Head of caudate nucleus (tissue), 42 donors: ENCODE data around the gene PI4K2B.
"Not testable (repeated sequence)": the region's sequence is repeated elsewhere in the genome, so short reads cannot be mapped to it uniquely, and the experiment has no call there.

Experiments used
- DNase-seq, 42 donors: peaks; one replicate each; pipeline versions ENCODE4 v3.0.0 to v3.0.0-alpha.2; 2020 to 2021; ENCODE audit warnings: mixed read lengths in 7 of 42
- intact Hi-C: fragments of 100-400 bp; cut with DNase I; formaldehyde crosslinking; loops from one replicate; pipeline ENCODE4 v1.15.0; 2022

The PI4K2B gene

GRCh38 chr4:25233737-25234389, at the start of gene PI4K2B:
TSS of gene PI4K2B (plus strand) at chr4:25234033. CDS start at chr4:25234164, 131 bp downstream.
- intact Hi-C loops: loop anchor here (5.0 kb wide), 2 partner anchors 72 to 78 kb away; partner anchors contain the start of genes SEPSECS and ZCCHC4
- peak; percentile 11 to 88 (median 78) for DNase-seq

- intact Hi-C loops: loop anchor here (10.0 kb wide), 1 partner anchor 181 kb away; no protein-coding TSS in a partner anchor
- no peak for DNase-seq
Measured at GRCh38 chr4:25184056-25184455, 49.8 kb upstream of the PI4K2B start.

GRCh38 chr4:25190407-25190806, 43.4 kb upstream of the PI4K2B start:
- intact Hi-C loops: no loop called here
- no peak for DNase-seq

- intact Hi-C loops: no loop called here
- DNase-seq: no peak
Measured at GRCh38 chr4:25198713-25199112, 35.1 kb upstream of the PI4K2B start.

DNA sequence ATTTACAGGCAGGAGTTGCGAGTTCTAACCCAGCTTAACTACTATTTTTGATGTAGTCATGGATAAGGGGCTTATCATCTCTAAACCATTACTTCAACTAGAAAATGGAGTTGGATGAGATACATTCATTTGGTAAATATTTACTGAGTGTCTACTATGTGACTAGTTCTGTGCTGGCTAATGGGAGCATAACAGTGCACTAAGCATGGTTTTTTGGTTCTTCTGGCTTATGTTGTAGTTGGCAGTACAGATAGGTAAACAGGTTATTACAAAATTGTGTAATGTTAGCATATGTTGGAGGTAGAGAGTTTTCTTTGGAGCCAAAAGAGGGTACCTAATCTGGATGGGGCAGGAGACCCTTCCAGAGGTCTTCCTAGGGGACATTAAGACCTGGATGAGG, 25.8 kb upstream of the PI4K2B start:
- intact Hi-C loops: no loop called here
- no peak for DNase-seq

DNA sequence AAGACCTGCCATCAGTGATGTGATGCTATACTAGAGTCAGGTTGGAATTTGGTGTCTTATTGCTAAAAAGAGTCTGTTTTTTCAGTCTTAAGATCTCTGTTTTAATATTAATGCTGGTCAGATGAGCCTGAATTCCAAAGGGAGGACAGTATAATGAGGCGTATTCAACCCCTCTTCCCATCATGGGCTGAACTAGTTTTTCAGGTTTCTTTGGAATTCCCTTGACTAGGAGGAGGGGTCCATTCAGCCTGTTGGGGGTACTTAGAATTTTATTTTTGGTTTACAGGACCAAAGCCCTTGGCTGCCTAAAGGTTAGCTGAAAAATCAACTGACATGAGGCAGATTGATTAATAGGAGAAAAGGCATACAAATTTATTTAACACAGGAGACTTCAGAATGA, 24.1 kb upstream of the PI4K2B start:
- intact Hi-C loops: no loop called here
- DNase-seq: no peak

DNA sequence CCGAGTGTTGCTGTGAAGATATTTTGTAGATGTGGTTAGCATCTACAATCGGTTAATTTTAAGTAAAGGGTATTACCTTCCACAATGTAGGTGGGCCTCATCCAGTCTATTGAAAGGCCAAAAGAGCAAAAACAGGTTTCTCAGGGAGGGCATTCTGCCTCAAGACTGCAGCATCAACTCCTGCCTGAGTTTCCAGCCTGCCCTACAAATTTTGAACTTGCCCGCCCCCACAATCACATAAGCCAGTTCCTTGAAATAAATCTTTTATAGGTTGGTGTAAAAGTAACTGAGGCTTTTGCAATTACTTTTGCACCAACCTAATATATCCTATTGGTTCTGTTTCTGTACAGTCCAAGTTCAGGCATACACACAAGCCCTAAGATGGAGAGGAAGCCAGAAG, 22.1 kb upstream of the PI4K2B start:
- DNase-seq: peak in 19 of 42 donors; percentile 7 to 65 (median 24)
- intact Hi-C loops: no loop called here

DNA sequence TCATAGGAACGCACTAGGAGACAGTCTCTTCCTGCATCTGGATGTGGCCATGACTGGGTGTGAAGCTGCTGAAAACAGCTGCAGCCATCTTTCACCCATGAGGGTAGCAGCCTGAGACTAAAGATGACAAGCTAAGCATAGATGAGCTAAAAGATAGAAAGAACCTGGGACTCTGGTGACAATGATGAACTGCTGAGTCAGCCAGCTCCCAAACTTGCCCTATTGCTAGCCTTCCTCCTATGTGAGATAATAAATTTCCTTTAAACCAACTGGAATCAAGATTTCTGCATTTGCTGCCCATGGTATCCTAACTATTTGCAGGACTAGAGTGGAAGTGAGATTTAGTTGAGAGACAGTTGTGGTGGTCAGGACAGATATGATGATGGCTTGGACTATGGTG, 21.0 kb upstream of the PI4K2B start:
- intact Hi-C loops: no loop called here
- no peak for DNase-seq

DNA sequence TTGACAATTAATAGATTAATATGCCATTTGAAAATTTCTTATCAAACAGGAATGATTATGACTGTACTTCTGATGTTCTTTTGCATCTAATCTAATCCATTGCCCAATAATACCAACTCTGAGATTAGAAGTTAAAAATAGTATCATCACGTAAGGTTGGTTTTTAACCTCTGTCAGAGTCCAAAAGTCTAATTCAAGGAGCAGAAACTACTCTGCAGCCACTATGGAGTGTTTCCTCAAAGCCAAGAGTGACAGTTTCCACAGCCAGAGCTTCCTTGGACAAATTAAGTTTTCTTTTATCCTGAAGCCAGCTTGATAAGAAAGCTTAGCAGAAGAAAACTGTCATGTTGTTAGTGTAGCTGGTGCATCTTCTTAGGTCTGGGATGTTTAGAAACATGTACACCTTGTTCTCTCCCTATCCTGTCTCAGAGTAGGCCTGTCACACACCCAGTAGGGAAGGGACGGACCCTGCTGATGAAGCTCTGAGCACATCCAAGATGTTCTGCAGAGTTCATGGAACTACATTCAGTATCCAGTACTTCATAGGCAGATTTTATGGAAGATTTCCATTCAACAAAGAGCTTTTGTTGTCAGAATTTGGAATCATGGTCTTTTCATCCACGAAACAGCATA, 20.4 kb upstream of the PI4K2B start:
- DNase-seq: no peak
- intact Hi-C loops: no loop called here

DNA sequence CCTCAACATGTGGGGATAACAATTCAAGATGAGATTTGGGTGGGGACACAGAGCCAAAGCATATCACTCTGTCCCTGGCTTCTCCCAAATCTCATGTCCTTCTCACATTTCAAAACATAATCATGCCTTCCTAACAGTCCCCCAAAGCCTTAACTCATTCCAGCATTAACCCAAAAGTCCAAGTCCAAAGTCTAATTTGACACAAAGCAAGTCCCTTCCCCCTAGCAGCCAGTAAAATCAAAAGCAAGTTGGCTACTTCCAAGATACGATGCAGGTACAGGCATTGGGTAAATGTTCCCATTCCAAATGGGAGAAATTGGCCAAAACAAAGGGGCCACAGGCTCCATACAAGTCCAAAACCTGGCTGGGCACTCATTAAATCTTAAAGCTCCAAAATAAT, 19.1 kb upstream of the PI4K2B start:
- DNase-seq, intact Hi-C loops: not testable (repeated sequence)

DNA sequence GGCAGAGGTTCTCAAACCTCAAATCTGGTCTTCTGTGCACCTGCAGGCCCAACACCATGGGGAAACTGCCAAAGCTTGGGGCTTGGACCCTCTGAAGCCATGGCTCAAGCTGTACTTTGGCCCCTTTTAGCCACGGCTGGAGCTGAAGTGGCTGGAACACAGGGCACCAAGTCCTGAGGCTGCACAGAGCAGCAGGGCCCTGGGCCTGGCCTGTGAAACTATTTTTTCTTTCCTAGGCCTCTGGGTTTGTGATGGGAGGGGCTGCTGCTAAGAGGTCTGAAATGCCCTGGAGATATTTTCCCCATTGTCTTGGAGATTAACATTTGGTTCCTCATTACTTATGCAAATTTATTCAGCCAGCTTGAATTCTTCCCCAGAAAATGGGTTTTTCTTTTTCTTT, 18.3 kb upstream of the PI4K2B start:
- intact Hi-C loops: no loop called here
- DNase-seq: no peak

DNA sequence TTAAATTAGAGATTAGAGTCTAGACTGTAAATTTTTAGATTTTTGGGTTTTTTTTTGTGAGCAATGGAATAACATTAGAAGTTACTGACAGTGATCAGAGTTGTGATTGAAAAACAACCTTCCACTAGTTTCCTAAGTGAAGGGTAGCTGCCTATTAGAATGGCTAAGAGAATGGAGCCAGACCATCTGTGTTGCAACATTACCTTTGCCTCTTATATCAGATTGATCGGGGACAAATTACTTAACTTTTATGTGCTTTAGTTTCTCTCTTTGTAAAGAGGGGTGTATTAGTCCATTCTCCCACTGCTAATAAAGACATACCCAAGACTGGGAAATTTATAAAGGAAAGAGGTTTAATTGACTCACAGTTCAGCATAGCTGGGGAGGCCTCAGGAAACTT, 12.5 kb upstream of the PI4K2B start:
- DNase-seq: no peak
- intact Hi-C loops: no loop called here

- intact Hi-C loops: no loop called here
- no peak for DNase-seq
Measured at GRCh38 chr4:25223802-25224375, 9.9 kb upstream of the PI4K2B start.

- intact Hi-C loops: loop anchor here (5.0 kb wide), 2 partner anchors 68 to 82 kb away; partner anchors contain the start of genes SEPSECS and ZCCHC4
Measured at GRCh38 chr4:25229804-25230203, 4.0 kb upstream of the PI4K2B start.

GRCh38 chr4:25233194-25233593, 639 bp upstream of the PI4K2B start:
- no peak for DNase-seq
- intact Hi-C loops: loop anchor here (5.0 kb wide), 2 partner anchors 71 to 79 kb away; partner anchors contain the start of genes SEPSECS and ZCCHC4

More at GRCh38 chr4:25229804-25230203, 4.0 kb upstream of the PI4K2B start:
- DNase-seq: no peak

- intact Hi-C loops: loop anchor here (5.0 kb wide), 2 partner anchors 72 to 78 kb away; partner anchors contain the start of genes SEPSECS and ZCCHC4
- peak in 39 of 42 donors; percentile 3 to 68 (median 33) for DNase-seq
Measured at GRCh38 chr4:25234390-25235370, 847 bp downstream of the PI4K2B start.

DNA sequence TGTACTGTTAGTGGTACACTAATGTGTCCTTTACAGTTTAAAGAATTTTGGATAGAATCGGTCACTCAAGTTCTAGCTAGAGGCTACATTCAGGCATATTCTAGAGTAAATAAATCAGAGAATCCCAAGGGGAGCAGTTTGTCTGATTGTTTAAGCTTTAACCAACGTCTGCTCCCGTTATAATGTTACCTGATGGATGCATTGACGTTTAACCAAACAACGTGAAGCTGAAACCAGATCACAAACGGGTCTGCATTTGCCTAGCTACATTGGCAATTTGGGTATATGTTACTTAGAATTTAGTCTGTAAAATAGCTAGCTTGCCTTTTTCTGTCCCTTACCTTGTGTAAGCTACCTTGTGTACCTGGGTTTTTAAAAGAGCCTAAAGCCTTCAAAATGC, 1.6 kb downstream of the PI4K2B start:
- DNase-seq: no peak
- intact Hi-C loops: no loop called here

DNA sequence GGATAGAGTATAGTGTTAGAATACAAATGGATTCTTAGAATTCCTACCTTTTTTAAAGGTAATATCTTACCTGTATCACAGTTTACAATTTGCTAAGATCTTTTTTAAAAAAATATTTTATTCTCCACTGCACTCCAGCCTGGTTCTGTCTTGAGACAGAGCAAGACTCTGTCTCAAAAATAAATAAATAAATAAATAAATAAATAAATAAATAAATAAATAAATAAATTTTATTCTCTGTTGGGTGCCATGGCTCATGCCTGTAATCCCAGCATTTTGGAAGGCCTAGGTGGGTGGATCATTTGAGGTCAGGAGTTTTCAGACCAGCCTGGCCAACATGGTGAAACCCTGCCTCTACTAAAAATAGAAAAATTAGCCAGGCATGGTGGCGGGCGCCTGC, 2.2 kb downstream of the PI4K2B start:
- intact Hi-C loops, DNase-seq: not testable (repeated sequence)

DNA sequence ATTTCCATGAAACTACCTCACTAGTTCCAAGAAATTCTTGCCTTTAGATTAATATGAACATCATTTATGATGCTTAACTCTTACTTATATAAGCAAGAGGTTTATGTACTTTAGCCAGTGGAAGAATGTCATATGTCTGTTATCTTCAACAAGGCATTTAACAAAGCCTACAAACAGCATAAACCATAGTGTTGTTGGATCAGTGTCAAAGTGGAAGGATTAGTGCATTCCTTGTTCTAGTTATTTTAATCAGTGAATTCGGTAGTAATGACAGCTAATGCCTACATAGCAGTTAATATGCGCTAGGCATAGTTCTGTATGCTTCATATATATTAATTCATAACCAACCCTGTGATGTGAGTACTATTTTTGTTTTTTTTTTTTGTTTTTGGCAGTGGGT, 3.1 kb downstream of the PI4K2B start:
- DNase-seq: no peak

More for the DNA sequence above, 3.1 kb downstream of the PI4K2B start:
- intact Hi-C loops: no loop called here
